Choroid plexus epithelial cell (primary cell): ENCODE results near the gene PRADC1.

Source experiments
- DNase-seq: peaks from one replicate; pipeline ENCODE4 v3.0.0-alpha.2; 2010; ENCODE audit warnings: low read depth
- H3K4me3 ChIP-seq: 2 replicates; pipeline ENCODE4 v1.5.1; 2011; ENCODE audit warnings: low read depth, mild to moderate bottlenecking, control low read depth, low read length, moderate library complexity
- CTCF ChIP-seq: conservative IDR thresholded peaks from 2 replicates; pipeline ENCODE4 v1.5.1; 2011; ENCODE audit warnings: low read depth, mild to moderate bottlenecking, control low read depth, inconsistent platforms, low read length, moderate library complexity

Gene PRADC1

GRCh38 chr2:73223821-73224220 is 9.2 kb downstream of the PRADC1 start:
- no peak for DNase-seq
- H3K4me3 ChIP-seq, result no peak overlapping the region
- no peak for TF ChIP-seq CTCF

GRCh38 chr2:73218298-73218697 is 14.7 kb downstream of the PRADC1 start:
- H3K4me3 ChIP-seq, result no peak overlapping the region
- TF ChIP-seq CTCF, result no peak
- DNase-seq, result peak; percentile 40

GRCh38 chr2:73217826-73218225 is 15.2 kb downstream of the PRADC1 start:
- no peak for TF ChIP-seq CTCF
- H3K4me3 ChIP-seq, result no peak overlapping the region
- no peak for DNase-seq

GRCh38 chr2:73217160-73217559 is 15.9 kb downstream of the PRADC1 start:
- TF ChIP-seq CTCF, result no peak
- no peak for DNase-seq
- no peak overlapping the region for H3K4me3 ChIP-seq

- no peak for TF ChIP-seq CTCF
- H3K4me3 ChIP-seq, result no peak overlapping the region
- DNase-seq, result no peak
These were observed 17.8 kb downstream of the PRADC1 start for GRCh38 chr2:73215254-73215653.

GRCh38 chr2:73214120-73215035 is 18.7 kb downstream of the PRADC1 start, which contains the start of gene SMYD5:
Gene SMYD5 (plus strand): TSS chr2:73214245. CDS start chr2:73214267, 22 bp downstream.
- no peak for TF ChIP-seq CTCF
- DNase-seq, result peak; percentile 86
- peak within 1 kb of the TSS; percentile 86 for H3K4me3 ChIP-seq
